Nephron (organoid): Measurements from ENCODE around the gene KRT36.

ENCODE experiments used
- H3K27ac Mint-ChIP-seq, 3 experiments: 2 replicates each; pipeline ENCODE4 v1.8.0; 2020; ENCODE audit warnings: mixed read lengths in 3 of 3, mild to moderate bottlenecking in 2 of 3, moderate library complexity in 1 of 3
- H3K27me3 Mint-ChIP-seq: 2 replicates; pipeline ENCODE4 v1.8.0; 2021; ENCODE audit warnings: low read depth, mild to moderate bottlenecking, moderate library complexity, mixed read lengths
- H3K36me3 Mint-ChIP-seq: 2 replicates; pipeline ENCODE4 v1.8.0; 2020; ENCODE audit warnings: low read depth, mixed read lengths
- H3K4me1 Mint-ChIP-seq: 2 replicates; pipeline ENCODE4 v1.8.0; 2020; ENCODE audit warnings: mixed read lengths
- H3K4me3 Mint-ChIP-seq, 3 experiments: 2 replicates each; pipeline ENCODE4 v1.8.0; 2020; ENCODE audit warnings: mild to moderate bottlenecking in 3 of 3, mixed read lengths in 3 of 3, moderate library complexity in 2 of 3
- H3K9me3 Mint-ChIP-seq: 2 replicates; pipeline ENCODE4 v1.8.0; 2020; ENCODE audit warnings: mixed read lengths
- CTCF ChIP-seq, 3 experiments: fragments of 200-600 bp; sonication (generic); IDR thresholded peaks; one replicate each; pipeline ENCODE4 v1.5.0; 2021; ENCODE audit warnings: antibody characterized with exemption in 3 of 3; ENCODE audit not compliant: unreplicated experiment in 3 of 3

Gene KRT36

GRCh38 chr17:41524261-41524660, 34.6 kb upstream of the KRT36 start:
- no peak for TF ChIP-seq CTCF (IDR thresholded peaks at IDR 0.05; ENCODE audit: unreplicated experiment in 3 of 3)
- no peaks in the 10 kb centered on the region for H3K9me3 Mint-ChIP-seq
- H3K27ac Mint-ChIP-seq = no peak overlapping the region
- H3K36me3 Mint-ChIP-seq = peaks cover 14% of the 10 kb centered on the region
- H3K4me1 Mint-ChIP-seq = peaks cover 28% of the 10 kb centered on the region
- H3K27me3 Mint-ChIP-seq = peaks cover 72% of the 10 kb centered on the region
- no peak overlapping the region for H3K4me3 Mint-ChIP-seq

- Mint-ChIP-seq H3K27me3 (peaks cover 71% of the 10 kb centered on the region), H3K4me3 (no peak overlapping the region), H3K36me3 (peaks cover 14% of the 10 kb centered on the region), H3K27ac (peak overlapping the region in 1 of 3 experiments; percentile 37), H3K9me3 (no peaks in the 10 kb centered on the region), H3K4me1 (peaks cover 28% of the 10 kb centered on the region)
- TF ChIP-seq CTCF (IDR thresholded peaks at IDR 0.05; ENCODE audit: unreplicated experiment in 3 of 3) = no peak
Observed at GRCh38 chr17:41523787-41524186, 34.1 kb upstream of the KRT36 start.

GRCh38 chr17:41523225-41523593, 33.5 kb upstream of the KRT36 start:
- H3K4me1 Mint-ChIP-seq = peaks cover 28% of the 10 kb centered on the region
- peaks cover 14% of the 10 kb centered on the region for H3K36me3 Mint-ChIP-seq
- H3K4me3 Mint-ChIP-seq = no peak overlapping the region
- H3K27me3 Mint-ChIP-seq = peaks cover 66% of the 10 kb centered on the region
- H3K27ac Mint-ChIP-seq = peak overlapping the region in 1 of 3 experiments; percentile 3
- H3K9me3 Mint-ChIP-seq = no peaks in the 10 kb centered on the region
- TF ChIP-seq CTCF (IDR thresholded peaks at IDR 0.05; ENCODE audit: unreplicated experiment in 3 of 3) = no peak

GRCh38 chr17:41522301-41523224, 32.9 kb upstream of the KRT36 start:
- H3K4me3 Mint-ChIP-seq = no peak overlapping the region
- H3K27me3 Mint-ChIP-seq = peaks cover 59% of the 10 kb centered on the region
- peaks cover 28% of the 10 kb centered on the region for H3K4me1 Mint-ChIP-seq
- H3K27ac Mint-ChIP-seq = peak overlapping the region in 1 of 3 experiments; percentile 3
- TF ChIP-seq CTCF (IDR thresholded peaks at IDR 0.05; ENCODE audit: unreplicated experiment in 3 of 3) = no peak
- H3K9me3 Mint-ChIP-seq = no peaks in the 10 kb centered on the region
- peaks cover 14% of the 10 kb centered on the region for H3K36me3 Mint-ChIP-seq

- Mint-ChIP-seq H3K36me3 (peaks cover 11% of the 10 kb centered on the region), H3K9me3 (no peaks in the 10 kb centered on the region), H3K4me3 (no peak overlapping the region), H3K4me1 (peaks cover 22% of the 10 kb centered on the region), H3K27ac (peak overlapping the region in 1 of 3 experiments; percentile 69), H3K27me3 (peaks cover 51% of the 10 kb centered on the region)
- TF ChIP-seq CTCF (IDR thresholded peaks at IDR 0.05; ENCODE audit: unreplicated experiment in 3 of 3) = no peak
Observed at GRCh38 chr17:41521574-41522261, 32.0 kb upstream of the KRT36 start.
